ENCODE measurements around the gene SLC19A2. TPM values are rescaled to one million over a fixed set of nuclear protein-coding genes. Genes with fewer than 3 reads are reported as not detected.

The SLC19A2 gene
- total RNA-seq, 1 donor from 2014 or later = 36.7 TPM

- TF ChIP-seq, protein P1, sequence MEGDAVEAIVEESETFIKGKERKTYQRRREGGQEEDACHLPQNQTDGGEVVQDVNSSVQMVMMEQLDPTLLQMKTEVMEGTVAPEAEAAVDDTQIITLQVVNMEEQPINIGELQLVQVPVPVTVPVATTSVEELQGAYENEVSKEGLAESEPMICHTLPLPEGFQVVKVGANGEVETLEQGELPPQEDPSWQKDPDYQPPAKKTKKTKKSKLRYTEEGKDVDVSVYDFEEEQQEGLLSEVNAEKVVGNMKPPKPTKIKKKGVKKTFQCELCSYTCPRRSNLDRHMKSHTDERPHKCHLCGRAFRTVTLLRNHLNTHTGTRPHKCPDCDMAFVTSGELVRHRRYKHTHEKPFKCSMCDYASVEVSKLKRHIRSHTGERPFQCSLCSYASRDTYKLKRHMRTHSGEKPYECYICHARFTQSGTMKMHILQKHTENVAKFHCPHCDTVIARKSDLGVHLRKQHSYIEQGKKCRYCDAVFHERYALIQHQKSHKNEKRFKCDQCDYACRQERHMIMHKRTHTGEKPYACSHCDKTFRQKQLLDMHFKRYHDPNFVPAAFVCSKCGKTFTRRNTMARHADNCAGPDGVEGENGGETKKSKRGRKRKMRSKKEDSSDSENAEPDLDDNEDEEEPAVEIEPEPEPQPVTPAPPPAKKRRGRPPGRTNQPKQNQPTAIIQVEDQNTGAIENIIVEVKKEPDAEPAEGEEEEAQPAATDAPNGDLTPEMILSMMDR (IDR thresholded peaks at IDR 0.05) = no peak
- intact Hi-C loops (cut with DNase I) = loop anchor here (1.0 to 10.0 kb wide), 10 partner anchors 25 to 1932 kb away; partner anchors contain the start of genes ATP1B1, CREG1, DCAF6 and MPC2
- DNase-seq (ENCODE audit: low spot score in 2 of 2) = no peak
- Histone ChIP-seq H3K27me3 (no peaks in the 10 kb centered on the region), H3K4me1 (peaks cover 0 to 27% of the 10 kb centered on the region in 2 donors), H3K4me3 (peak overlapping the region; percentile 80 to 98), H3K36me3 (no peaks in the 10 kb centered on the region), H3K27ac (peak overlapping the region; percentile 99 to 100), H3K9me3 (no peaks in the 10 kb centered on the region)
These were observed 722 bp upstream of the SLC19A2 start for GRCh38 chr1:169486281-169487051.

DNA sequence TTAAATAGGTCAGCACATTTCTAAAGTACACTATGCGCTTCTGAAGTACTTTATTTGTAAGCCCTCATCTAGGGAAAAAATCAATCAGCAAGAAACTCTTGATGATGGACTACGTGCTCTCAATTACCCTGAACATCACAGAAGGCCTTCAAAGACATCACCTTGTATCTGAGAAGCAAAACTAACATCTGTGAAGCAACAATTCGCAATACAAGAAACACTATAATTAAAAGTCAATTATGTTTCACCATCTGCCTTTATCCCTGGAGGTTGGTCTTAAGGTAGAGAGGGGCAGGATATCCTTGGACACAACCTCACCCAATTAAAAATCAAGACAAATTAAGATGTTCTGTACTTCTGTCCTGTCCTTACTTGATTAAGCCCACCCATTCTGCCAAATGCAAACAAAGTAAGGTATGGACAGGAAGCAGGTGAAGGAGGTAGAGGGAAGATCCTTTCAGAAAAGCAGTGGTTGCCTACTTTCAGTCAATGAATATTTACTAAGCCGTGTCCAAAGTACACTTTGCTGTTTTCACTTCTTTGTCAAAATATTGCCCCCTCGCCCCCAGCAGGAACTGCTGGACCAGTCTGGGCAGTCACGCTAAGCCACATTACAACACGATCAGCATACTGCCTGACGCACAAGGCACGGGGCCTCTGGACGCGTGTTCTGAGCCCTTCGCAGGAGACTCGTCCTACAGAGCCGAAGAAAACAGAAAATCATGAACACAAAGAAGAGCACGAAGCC, 887 bp downstream of the SLC19A2 start:
- peak in 1 of 2 donors; percentile 83 for DNase-seq (ENCODE audit: low spot score in 2 of 2)
- H3K4me1 ChIP-seq = peaks cover 0 to 27% of the 10 kb centered on the region in 2 donors
- no peaks in the 10 kb centered on the region for H3K9me3 ChIP-seq
- peak overlapping the region; percentile 99 to 100 for H3K27ac ChIP-seq
- H3K4me3 ChIP-seq = peak overlapping the region; percentile 80 to 98
- H3K27me3 ChIP-seq = no peaks in the 10 kb centered on the region
- intact Hi-C loops (cut with DNase I) = loop anchor here (5.0 to 10.0 kb wide), 6 partner anchors 378 to 1930 kb away; partner anchors contain the start of genes ATP1B1, CREG1, DCAF6 and MPC2
- TF ChIP-seq, protein P1 (IDR thresholded peaks at IDR 0.05) = no peak
- H3K36me3 ChIP-seq = no peaks in the 10 kb centered on the region

DNA sequence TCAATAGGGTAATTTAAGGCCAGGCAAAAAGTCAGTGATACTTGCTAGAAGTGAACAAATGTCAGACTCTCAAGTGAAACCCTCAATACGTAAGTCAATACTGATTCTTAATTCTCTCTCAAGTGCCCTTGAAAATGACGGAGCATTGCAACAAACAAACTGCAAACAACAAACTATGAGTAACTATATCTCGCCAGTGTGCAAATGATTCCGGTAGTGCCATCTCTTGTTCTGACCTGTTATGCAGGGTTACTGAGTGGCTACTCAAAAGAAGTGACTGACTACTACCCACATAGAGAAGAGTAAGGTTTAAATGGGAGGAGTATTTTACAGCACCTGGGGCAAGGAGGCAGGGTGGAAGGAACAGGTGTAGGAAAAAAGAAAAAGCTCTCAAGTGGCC, 1.6 kb downstream of the SLC19A2 start:
- no peaks in the 10 kb centered on the region for H3K36me3 ChIP-seq
- no peaks in the 10 kb centered on the region for H3K9me3 ChIP-seq
- no peak for DNase-seq (ENCODE audit: low spot score in 2 of 2)
- H3K27ac ChIP-seq = peak overlapping the region; percentile 19 to 100
- TF ChIP-seq, protein P1 (IDR thresholded peaks at IDR 0.05) = no peak
- H3K4me3 ChIP-seq = peak overlapping the region; percentile 80 to 98
- no peaks in the 10 kb centered on the region for H3K27me3 ChIP-seq
- peaks cover 0 to 27% of the 10 kb centered on the region in 2 donors for H3K4me1 ChIP-seq
- intact Hi-C loops (cut with DNase I) = loop anchor here (10.0 kb wide), 4 partner anchors 879 to 1929 kb away; partner anchors contain the start of genes CREG1, DCAF6 and MPC2

DNA sequence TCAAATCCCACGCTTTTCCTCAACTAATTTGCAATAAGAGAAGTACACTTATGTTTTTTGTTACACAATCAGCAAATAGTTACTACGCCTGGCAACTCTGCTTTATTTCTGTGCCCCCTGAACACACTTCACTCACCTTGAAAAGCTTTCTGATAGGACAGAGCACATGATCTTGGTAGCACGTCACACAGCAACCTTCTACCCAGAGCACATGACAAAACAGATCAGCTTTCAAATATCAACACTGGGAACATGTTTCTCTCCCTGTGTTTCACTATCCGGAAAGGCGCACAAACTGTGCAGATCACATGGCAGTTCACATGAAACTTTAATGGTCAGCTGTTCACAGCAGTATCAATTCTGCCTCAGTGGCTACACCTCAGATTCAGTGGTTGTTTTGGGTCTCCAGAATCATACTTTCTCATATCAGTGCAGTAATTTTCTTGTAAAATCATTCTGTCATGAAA, 2.2 kb downstream of the SLC19A2 start:
- H3K27ac ChIP-seq = peak overlapping the region in 1 of 2 donors; percentile 19
- DNase-seq (ENCODE audit: low spot score in 2 of 2) = no peak
- TF ChIP-seq, protein P1 (IDR thresholded peaks at IDR 0.05) = no peak
- peak overlapping the region; percentile 80 to 98 for H3K4me3 ChIP-seq
- H3K9me3 ChIP-seq = no peaks in the 10 kb centered on the region
- H3K4me1 ChIP-seq = peaks cover 0 to 27% of the 10 kb centered on the region in 2 donors
- H3K36me3 ChIP-seq = no peaks in the 10 kb centered on the region
- intact Hi-C loops (cut with DNase I) = loop anchor here (10.0 kb wide), 4 partner anchors 879 to 1929 kb away; partner anchors contain the start of genes CREG1, DCAF6 and MPC2
- no peaks in the 10 kb centered on the region for H3K27me3 ChIP-seq

GRCh38 chr1:169479363-169480066, 6.2 kb downstream of the SLC19A2 start:
- no peak overlapping the region for H3K4me3 ChIP-seq
- peaks cover 0 to 15% of the 10 kb centered on the region in 2 donors for H3K4me1 ChIP-seq
- no peaks in the 10 kb centered on the region for H3K9me3 ChIP-seq
- TF ChIP-seq, protein P1 (IDR thresholded peaks at IDR 0.05) = no peak
- intact Hi-C loops (cut with DNase I) = loop anchor here (10.0 kb wide), 4 partner anchors 875 to 1925 kb away; partner anchors contain the start of genes CREG1, DCAF6 and MPC2
- peaks cover 6 to 19% of the 10 kb centered on the region in 2 donors for H3K36me3 ChIP-seq
- no peak overlapping the region for H3K27ac ChIP-seq
- DNase-seq (ENCODE audit: low spot score in 2 of 2) = no peak
- H3K27me3 ChIP-seq = no peaks in the 10 kb centered on the region
